SK-N-SH (cell line): Measurements from ENCODE around the gene TFR2. TPM values are rescaled to one million over a fixed set of nuclear protein-coding genes. Genes with fewer than 3 reads are reported as not detected.

ENCODE experiments used
- CTCF ChIA-PET: fragments of 300-600, 350-600 bp; formaldehyde crosslinking; extraction: SDS; loops from one replicate; lab custom pipeline; 2021; lab: Yijun Ruan, JAX
- POLR2A ChIA-PET: fragments of 350-600 bp; sonication (Branson Sonifier 250); formaldehyde crosslinking; extraction: SDS; loops from one replicate; lab custom pipeline; 2020; ENCODE audit warnings: antibody characterized with exemption, inconsistent platforms; lab: Yijun Ruan, JAX
- DNase-seq: peaks from one replicate; pipeline ENCODE4 v3.0.0; 2012
- H2AFZ ChIP-seq: fragments of 200-600 bp; sonication (generic); 2 replicates; pipeline ENCODE4 v1.8.1; 2016; ENCODE audit warnings: antibody characterized with exemption, mild to moderate bottlenecking, low read depth
- H3F3A ChIP-seq: fragments of 200-600 bp; sonication (generic); replicated peaks from 2 replicates; pipeline ENCODE3; 2016; ENCODE audit warnings: antibody characterized with exemption, mild to moderate bottlenecking; ENCODE audit not compliant: insufficient read depth
- H3K27ac ChIP-seq, 2 experiments: fragments of 200-500 bp in 1 of 2; fragments of 200-600 bp in 1 of 2; sonication (Bioruptor generic) in 1 of 2; sonication (generic), shearing (Covaris generic) in 1 of 2; 2 replicates each; pipeline versions ENCODE4 v1.5.1 to v1.6.1; 2014 to 2016; ENCODE audit warnings: low read depth in 2 of 2, inconsistent platforms in 1 of 2, low read length in 1 of 2, mild to moderate bottlenecking in 1 of 2, mixed read lengths in 1 of 2
- H3K27me3 ChIP-seq: fragments of 200-600 bp; sonication (generic), shearing (Covaris generic); 2 replicates; pipeline ENCODE4 v1.6.1; 2016; ENCODE audit warnings: mixed run types; ENCODE audit not compliant: insufficient read depth
- H3K36me3 ChIP-seq, 2 experiments: fragments of 200-500 bp in 1 of 2; fragments of 200-600 bp in 1 of 2; sonication (Bioruptor generic) in 1 of 2; sonication (generic) in 1 of 2; replicated peaks in 1 of 2; 2 replicates each; pipeline versions ENCODE3 to v1.5.1; 2014 to 2016; ENCODE audit warnings: low read length in 1 of 2, mild to moderate bottlenecking in 1 of 2; ENCODE audit not compliant: insufficient read depth in 2 of 2, control insufficient read depth in 1 of 2
- H3K4me1 ChIP-seq, 2 experiments: fragments of 200-500 bp in 1 of 2; fragments of 200-600 bp in 1 of 2; sonication (Bioruptor generic) in 1 of 2; sonication (generic), shearing (Covaris generic) in 1 of 2; 2 replicates each; pipeline versions ENCODE4 v1.5.1 to v1.6.1; 2014 to 2016; ENCODE audit warnings: low read depth in 1 of 2, low read length in 1 of 2, mixed run types in 1 of 2; ENCODE audit not compliant: insufficient read depth in 2 of 2, control insufficient read depth in 1 of 2
- H3K4me2 ChIP-seq: fragments of 200-600 bp; sonication (generic), shearing (Covaris generic); 2 replicates; pipeline ENCODE4 v1.6.1; 2017; ENCODE audit warnings: mixed run types
- H3K4me3 ChIP-seq, 2 experiments: fragments of 200-500 bp in 1 of 2; fragments of 200-600 bp in 1 of 2; sonication (Bioruptor generic) in 1 of 2; sonication (generic), shearing (Covaris generic) in 1 of 2; 2 replicates each; pipeline versions ENCODE4 v1.5.1 to v1.8.1; 2014 to 2016; ENCODE audit warnings: low read depth in 2 of 2, inconsistent platforms in 1 of 2, low read length in 1 of 2, mild to moderate bottlenecking in 1 of 2, mixed read lengths in 1 of 2, moderate library complexity in 1 of 2
- H3K79me2 ChIP-seq: fragments of 200-600 bp; sonication (generic); 2 replicates; pipeline ENCODE4 v1.8.1; 2017; ENCODE audit warnings: mild to moderate bottlenecking; ENCODE audit not compliant: insufficient read depth
- H3K9ac ChIP-seq: fragments of 200-600 bp; sonication (generic); 2 replicates; pipeline ENCODE4 v1.6.1; 2017; ENCODE audit warnings: mixed run types
- H3K9me2 ChIP-seq: fragments of 200-600 bp; sonication (generic); 2 replicates; pipeline ENCODE4 v1.6.1; 2017; ENCODE audit warnings: mixed run types
- H3K9me3 ChIP-seq: fragments of 200-600 bp; sonication (generic); 2 replicates; pipeline ENCODE4 v1.6.1; 2017; ENCODE audit warnings: mixed run types, mild to moderate bottlenecking, moderate library complexity
- H4K20me1 ChIP-seq: fragments of 200-600 bp; sonication (generic); 2 replicates; pipeline ENCODE4 v1.6.1; 2017; ENCODE audit warnings: mild to moderate bottlenecking, mixed run types; ENCODE audit not compliant: insufficient read depth
- CHD2 ChIP-seq: fragments of 150-350 bp; IDR thresholded peaks from 2 replicates; pipeline ENCODE4 v1.6.1; 2018; ENCODE audit warnings: low read length; ENCODE audit not compliant: partially characterized antibody
- CTCF ChIP-seq: fragments of 200-600 bp; sonication (generic); IDR thresholded peaks from 2 replicates; pipeline ENCODE4 v1.6.1; 2017; ENCODE audit warnings: antibody characterized with exemption, mild to moderate bottlenecking, moderate library complexity
- EP300 ChIP-seq, 2 experiments: IDR thresholded peaks; 2 replicates each; pipeline versions ENCODE4 v1.4.0 to v1.6.1; 2012; ENCODE audit warnings: borderline replicate concordance in 1 of 2, low read depth in 1 of 2, low read length in 1 of 2
- FOSL2 ChIP-seq: IDR thresholded peaks from 2 replicates; pipeline ENCODE4 v1.4.0; 2012; ENCODE audit warnings: low read depth, mild to moderate bottlenecking, moderate library complexity, borderline replicate concordance
- MAX ChIP-seq: IDR thresholded peaks from 2 replicates; pipeline ENCODE4 v1.4.0; 2012; ENCODE audit warnings: low read depth
- MEF2A ChIP-seq: IDR thresholded peaks from 2 replicates; pipeline ENCODE4 v1.4.0; 2012; ENCODE audit warnings: low read depth, borderline replicate concordance
- NFIC ChIP-seq: IDR thresholded peaks from 2 replicates; pipeline ENCODE4 v1.4.0; 2012; ENCODE audit warnings: borderline replicate concordance
- POLR2AphosphoS5 ChIP-seq: IDR thresholded peaks from 2 replicates; pipeline ENCODE4 v1.6.1; 2012; ENCODE audit warnings: low read depth, low read length
- RXRA ChIP-seq: IDR thresholded peaks from 2 replicates; pipeline ENCODE4 v1.4.0; 2012; ENCODE audit warnings: low read depth, mild to moderate bottlenecking, borderline replicate concordance
- TAF1 ChIP-seq: IDR thresholded peaks from 2 replicates; pipeline ENCODE4 v1.6.1; 2012; ENCODE audit warnings: low read depth, mild to moderate bottlenecking, low read length, moderate library complexity, borderline replicate concordance
- TEAD4 ChIP-seq: IDR thresholded peaks from 2 replicates; pipeline ENCODE4 v1.4.0; 2012; ENCODE audit warnings: mild to moderate bottlenecking, borderline replicate concordance; ENCODE audit not compliant: insufficient read depth
- WGBS: methylation state at CpG from one replicate; pipeline ENCODE4 v1.1.6; 2017; ENCODE audit warnings: low lambda C conversion rate; 5-methylcytosine and 5-hydroxymethylcytosine counted together
- polyA plus RNA-seq, 3 experiments: library from polyadenylated mRNA; depleted of rRNA; stranded (reverse); fragments of >200 nt; gene quantifications; 2 replicates each; pipeline ENCODE4 v1.2.3, GENCODE V29; 2012

The TFR2 gene
- polyA plus RNA-seq, 1 of the 3 experiments (the other 2 are of a cell fraction) = 0.30 TPM

- Histone ChIP-seq H3K27me3 (no peaks in the 10 kb centered on the region), H3K4me1 (peaks cover 6 to 15% of the 10 kb centered on the region in 2 experiments; a peak in 2 of 4 replicates), H4K20me1 (peaks cover 32% of the 10 kb centered on the region), H3K9ac (0 out of 2 replicates have a peak overlapping the region, but pooled peaks have one; percentile 21), H3K27ac (no peak overlapping the region), H2AFZ (no peak overlapping the region), H3K36me3 (peaks cover 13 to 22% of the 10 kb centered on the region in 2 experiments), H3K79me2 (peaks cover 33% of the 10 kb centered on the region), H3K4me2 (peak overlapping the region; percentile 97; the same call in 1 of the 2 replicates), H3F3A (peaks cover 4% of the 10 kb centered on the region), H3K9me2 (no peaks in the 10 kb centered on the region), H3K9me3 (no peaks in the 10 kb centered on the region), H3K4me3 (no peak overlapping the region)
- DNase-seq = no peak
- TF ChIP-seq POLR2AphosphoS5 (no peak), NFIC (no peak)
- WGBS = 90% methylated on average over 19 of the region's 23 CpGs
- POLR2A ChIA-PET = interaction anchor here (4.3 kb wide), 1 partner anchor 19 kb away, joined by 63 read pairs; the partner anchor contains the start of gene PCOLCE
- CTCF ChIA-PET = interaction anchor here (0.6 to 11.9 kb wide), 12 partner anchors 11 to 142 kb away, joined by 3 to 149 read pairs (median 6); partner anchors contain the start of genes PCOLCE and POP7
These were observed 58.0 kb downstream of the TFR2 start for GRCh38 chr7:100583132-100584053.

GRCh38 chr7:100582650-100583049, 58.7 kb downstream of the TFR2 start:
- Histone ChIP-seq H4K20me1 (peaks cover 32% of the 10 kb centered on the region), H3K79me2 (peaks cover 33% of the 10 kb centered on the region), H3K36me3 (peaks cover 13 to 30% of the 10 kb centered on the region in 2 experiments), H3F3A (no peaks in the 10 kb centered on the region), H3K27me3 (no peaks in the 10 kb centered on the region), H3K4me2 (no peak overlapping the region), H3K9me2 (no peaks in the 10 kb centered on the region), H3K27ac (no peak overlapping the region), H3K4me3 (no peak overlapping the region), H3K9me3 (no peaks in the 10 kb centered on the region), H3K9ac (no peak overlapping the region), H3K4me1 (peaks cover 6 to 15% of the 10 kb centered on the region in 2 experiments; a peak in 2 of 4 replicates), H2AFZ (no peak overlapping the region)
- 89% methylated on average over 11 of the region's 11 CpGs for WGBS
- DNase-seq = no peak
- POLR2A ChIA-PET = no interaction called here
- CTCF ChIA-PET = interaction anchor here (0.6 to 11.9 kb wide), 4 partner anchors 16 to 51 kb away, joined by 3 to 149 read pairs (median 3); no protein-coding TSS in a partner anchor
- TF ChIP-seq TEAD4 (no peak), FOSL2 (no peak), EP300 (IDR thresholded peaks at IDR 0.05; ENCODE audit: borderline replicate concordance in 1 of 2, low read depth in 1 of 2, low read length in 1 of 2) (no peak), RXRA (no peak), TAF1 (no peak)

GRCh38 chr7:100582041-100582579, 59.2 kb downstream of the TFR2 start:
- Histone ChIP-seq H3K27me3 (no peaks in the 10 kb centered on the region), H3K79me2 (peaks cover 33% of the 10 kb centered on the region), H2AFZ (no peak overlapping the region), H3K27ac (no peak overlapping the region), H3K9me3 (no peaks in the 10 kb centered on the region), H3K36me3 (peaks cover 13 to 33% of the 10 kb centered on the region in 2 experiments), H3K4me3 (no peak overlapping the region)
- POLR2A ChIA-PET = no interaction called here
- WGBS = 92% methylated on average over 18 of the region's 20 CpGs
- CTCF ChIA-PET = interaction anchor here (1.1 to 11.9 kb wide), 4 partner anchors 11 to 114 kb away, joined by 4 to 149 read pairs (median 6); no protein-coding TSS in a partner anchor
- DNase-seq = no peak
- TF ChIP-seq MAX (no peak), CTCF (no peak), CHD2 (no peak), MEF2A (no peak)
- TF ChIP-seq, all 33 proteins: peak for 0
- H4K20me1 ChIP-seq = peaks cover 32% of the 10 kb centered on the region
- no peaks in the 10 kb centered on the region for H3F3A ChIP-seq
- no peak overlapping the region for H3K4me2 ChIP-seq
- H3K9ac ChIP-seq = no peak overlapping the region
- H3K4me1 ChIP-seq = peaks cover 6 to 15% of the 10 kb centered on the region in 2 experiments; a peak in 2 of 4 replicates
- no peaks in the 10 kb centered on the region for H3K9me2 ChIP-seq
